Pancreas (tissue), 10 donors: ENCODE results near the gene REC114. TPM values are rescaled to one million over a fixed set of nuclear protein-coding genes. Genes with fewer than 3 reads are reported as not detected.
"Not testable (repeated sequence)": the region's sequence is repeated elsewhere in the genome, so short reads cannot be mapped to it uniquely, and the experiment has no call there.

Experiments used
- ATAC-seq, 4 donors: fragments of 200-7000 bp; cut with Tn5 transposase; one replicate each; pipeline versions ENCODE4 v1.8.0 to v1.9.1; 2020; ENCODE audit warnings: mild to moderate bottlenecking in 4 of 4, moderate library complexity in 4 of 4
- DNase-seq, 6 donors: peaks; one replicate each; pipeline ENCODE4 v3.0.0-alpha.2; 2020
- FAIRE-seq: peaks from 2 replicates; lab custom pipeline; 2012; peaks lifted over from hg19 to GRCh38; lab: Jason Lieb, UNC
- H3K27ac ChIP-seq, 4 donors: fragments of 200-600 bp; sonication (generic); 1 replicate in 3 of 4; 2 replicates in 1 of 4; pipeline versions ENCODE4 v1.5.0 to v1.8.0; 2020
- H3K27me3 ChIP-seq, 4 donors: fragments of 200-600 bp; one replicate each; pipeline ENCODE4 v1.8.0; 2021
- H3K36me3 ChIP-seq, 3 donors: fragments of 200-600 bp; sonication (generic) in 1 of 3; one replicate each; pipeline versions ENCODE4 v1.5.0 to v1.8.0; 2020 to 2021
- H3K4me1 ChIP-seq, 3 donors: fragments of 200-600 bp; one replicate each; pipeline ENCODE4 v1.8.0; 2021
- H3K4me3 ChIP-seq, 4 donors: fragments of 200-600 bp; sonication (generic) in 2 of 4; one replicate each; pipeline versions ENCODE4 v1.5.0 to v1.8.0; 2020 to 2021
- H3K9me3 ChIP-seq, 4 donors: fragments of 200-600 bp; one replicate each; pipeline ENCODE4 v1.8.0; 2021
- WGBS, 2 donors: extraction: QIAGEN DNeasy Blood & Tissue Kit; methylation state at CpG; one replicate each; pipeline ENCODE4 v1.1.7; 2013; 5-methylcytosine and 5-hydroxymethylcytosine counted together
- intact Hi-C, 3 donors: fragments of 100-400 bp; cut with DNase I; formaldehyde crosslinking; loops; one replicate each; pipeline versions ENCODE4 v1.11.1 to v1.14.2; 2022
- polyA plus RNA-seq, 2 donors: library from polyadenylated mRNA; stranded (reverse); fragments of 200-250 nt; gene quantifications; one replicate each; pipeline ENCODE4 v1.2.3, GENCODE V29; 2013
- total RNA-seq, 6 donors: library from RNA; stranded (reverse); fragmentation: NEBNext Ultra II Directional in 4 of 6; extraction: Animal tissue kit (Norgen Biotek cat#: 25700) in 4 of 6; gene quantifications; one replicate each; pipeline versions ENCODE4 v1.2.1 to v1.2.4, GENCODE V29; 2021 to 2023
- TF ChIP-seq, protein P1 (sequence below), 4 donors: fragments of 200-600 bp; sonication (generic) in 3 of 4; IDR thresholded peaks; one replicate each; pipeline versions ENCODE4 v1.5.0 to v1.8.0; 2021; ENCODE audit warnings: antibody characterized with exemption in 4 of 4
- donor health status: healthy with polysubstance abuse.
- donor health status: DM: no; HTN: no; CAD: no; lungs with moderate emphysema.
- donor health status: DM: no; HTN: no; CAD: no.
- donor health status: control.
- donor health status: control.
- donor health status: Bipolar disorder and iron deficiency.
- donor health status: DM: yes; HTN: yes; CAD: no.
- donor health status: DM: no; HTN: no; CAD: no.
- donor health status: DM: no; HTN: no; CAD: no.
- donor health status: DM: yes; HTN: yes; CAD: no.

The REC114 gene
- total and polyA plus RNA-seq, 8 donors: not detected

GRCh38 chr15:73437543-73438109 lies 5.3 kb upstream of the REC114 start:
- ATAC-seq (no peak), DNase-seq (no peak), FAIRE-seq (no peak)
- 35 to 47% methylated on average over 4 of the region's 4 CpGs for WGBS, 2 donors
- H3K4me3 ChIP-seq: no peak overlapping the region
- TF ChIP-seq, protein P1, sequence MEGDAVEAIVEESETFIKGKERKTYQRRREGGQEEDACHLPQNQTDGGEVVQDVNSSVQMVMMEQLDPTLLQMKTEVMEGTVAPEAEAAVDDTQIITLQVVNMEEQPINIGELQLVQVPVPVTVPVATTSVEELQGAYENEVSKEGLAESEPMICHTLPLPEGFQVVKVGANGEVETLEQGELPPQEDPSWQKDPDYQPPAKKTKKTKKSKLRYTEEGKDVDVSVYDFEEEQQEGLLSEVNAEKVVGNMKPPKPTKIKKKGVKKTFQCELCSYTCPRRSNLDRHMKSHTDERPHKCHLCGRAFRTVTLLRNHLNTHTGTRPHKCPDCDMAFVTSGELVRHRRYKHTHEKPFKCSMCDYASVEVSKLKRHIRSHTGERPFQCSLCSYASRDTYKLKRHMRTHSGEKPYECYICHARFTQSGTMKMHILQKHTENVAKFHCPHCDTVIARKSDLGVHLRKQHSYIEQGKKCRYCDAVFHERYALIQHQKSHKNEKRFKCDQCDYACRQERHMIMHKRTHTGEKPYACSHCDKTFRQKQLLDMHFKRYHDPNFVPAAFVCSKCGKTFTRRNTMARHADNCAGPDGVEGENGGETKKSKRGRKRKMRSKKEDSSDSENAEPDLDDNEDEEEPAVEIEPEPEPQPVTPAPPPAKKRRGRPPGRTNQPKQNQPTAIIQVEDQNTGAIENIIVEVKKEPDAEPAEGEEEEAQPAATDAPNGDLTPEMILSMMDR (IDR thresholded peaks at IDR 0.05): no peak
- H3K9me3 ChIP-seq: no peaks in the 10 kb centered on the region
- H3K27me3 ChIP-seq: peaks cover 0 to 8% (median 2%) of the 10 kb centered on the region in 4 donors
- no peaks in the 10 kb centered on the region for H3K36me3 ChIP-seq
- intact Hi-C loops: no loop called here
- H3K27ac ChIP-seq: no peak overlapping the region
- H3K4me1 ChIP-seq: no peaks in the 10 kb centered on the region

DNA sequence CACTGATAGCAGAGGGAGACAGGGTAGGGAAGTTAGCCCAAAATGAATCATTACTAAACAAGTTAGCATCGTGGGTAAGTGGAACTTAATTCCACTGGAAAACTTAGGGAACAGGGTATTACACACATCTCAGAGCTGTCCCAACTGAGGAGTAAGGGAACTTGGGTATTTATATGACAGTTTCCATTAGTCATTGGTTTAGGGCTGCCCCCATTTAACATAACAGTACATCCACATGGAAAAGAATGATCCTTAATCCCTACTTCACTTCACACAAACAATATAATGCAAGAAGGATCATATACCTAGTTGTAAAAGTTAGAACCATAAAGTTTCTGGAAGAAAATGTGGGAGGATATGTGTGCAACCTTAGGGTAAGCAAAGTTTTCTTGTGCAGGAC lies 4.3 kb upstream of the REC114 start:
- ATAC-seq: no peak

DNA sequence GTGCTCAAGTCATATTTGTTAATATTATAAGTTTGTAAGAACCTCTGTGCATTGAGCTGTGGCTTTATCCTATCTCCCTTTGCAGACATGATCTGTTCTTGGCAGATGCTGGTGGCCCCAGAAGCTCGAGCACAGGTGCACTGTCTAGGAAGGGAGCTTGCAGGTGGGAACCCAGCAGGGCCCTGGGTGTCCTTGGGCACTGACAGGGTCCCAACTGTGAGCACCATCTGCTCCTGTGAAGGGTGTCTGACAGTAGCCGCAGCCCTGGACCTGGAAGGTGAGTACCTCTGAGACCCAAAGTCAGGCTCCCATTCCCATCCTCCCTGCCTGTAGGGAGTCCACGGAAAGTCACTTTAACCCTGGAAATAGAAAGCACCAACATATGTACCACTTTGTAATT lies 2.4 kb upstream of the REC114 start:
- Histone ChIP-seq H3K4me3 (no peak overlapping the region), H3K9me3 (no peaks in the 10 kb centered on the region), H3K4me1 (no peaks in the 10 kb centered on the region), H3K27ac (no peak overlapping the region), H3K27me3 (no peaks in the 10 kb centered on the region), H3K36me3 (no peaks in the 10 kb centered on the region)
- WGBS, 2 donors: 71 to 76% methylated on average over 3 of the region's 3 CpGs
- TF ChIP-seq, protein P1 (IDR thresholded peaks at IDR 0.05): no peak
- intact Hi-C loops: no loop called here
- FAIRE-seq: no peak
- DNase-seq: no peak
- no peak for ATAC-seq

More for the DNA sequence above, 4.3 kb upstream of the REC114 start:
- H3K27me3 ChIP-seq: peaks cover 0 to 2% (median 0%) of the 10 kb centered on the region in 4 donors
- no peaks in the 10 kb centered on the region for H3K9me3 ChIP-seq
- DNase-seq: no peak
- TF ChIP-seq, protein P1 (IDR thresholded peaks at IDR 0.05): no peak
- 18 to 28% methylated on average over 1 of the region's 1 CpG for WGBS, 2 donors
- no peak for FAIRE-seq
- intact Hi-C loops: no loop called here
- no peak overlapping the region for H3K4me3 ChIP-seq
- H3K36me3 ChIP-seq: no peaks in the 10 kb centered on the region
- no peaks in the 10 kb centered on the region for H3K4me1 ChIP-seq
- no peak overlapping the region for H3K27ac ChIP-seq

GRCh38 chr15:73442421-73442820 lies 543 bp upstream of the REC114 start:
- TF ChIP-seq, protein P1 (IDR thresholded peaks at IDR 0.05): no peak
- ATAC-seq: no peak
- Histone ChIP-seq H3K9me3 (no peaks in the 10 kb centered on the region), H3K27ac (no peak overlapping the region), H3K4me3 (no peak overlapping the region), H3K27me3 (no peaks in the 10 kb centered on the region), H3K4me1 (no peaks in the 10 kb centered on the region), H3K36me3 (no peaks in the 10 kb centered on the region)
- WGBS, 2 donors: 77 to 82% methylated on average over 11 of the region's 11 CpGs
- FAIRE-seq: no peak
- intact Hi-C loops: no loop called here
- no peak for DNase-seq

- ATAC-seq, FAIRE-seq, intact Hi-C loops: not testable (repeated sequence)
Measured at GRCh38 chr15:73447471-73447870, 4.5 kb downstream of the REC114 start.

GRCh38 chr15:73448158-73448758 lies 5.3 kb downstream of the REC114 start:
- WGBS, 2 donors: 47 to 69% methylated on average over 5 of the region's 5 CpGs
- H3K4me1 ChIP-seq, H3K36me3 ChIP-seq, ATAC-seq, H3K27me3 ChIP-seq, FAIRE-seq, intact Hi-C loops, H3K9me3 ChIP-seq, DNase-seq, H3K27ac ChIP-seq, H3K4me3 ChIP-seq: not testable (repeated sequence)

More at GRCh38 chr15:73447471-73447870, 4.5 kb downstream of the REC114 start:
- H3K9me3 ChIP-seq, H3K27ac ChIP-seq, H3K27me3 ChIP-seq, H3K4me1 ChIP-seq, DNase-seq, H3K4me3 ChIP-seq, H3K36me3 ChIP-seq: not testable (repeated sequence)
- WGBS, 2 donors: 80 to 96% methylated on average over 5 of the region's 5 CpGs

DNA sequence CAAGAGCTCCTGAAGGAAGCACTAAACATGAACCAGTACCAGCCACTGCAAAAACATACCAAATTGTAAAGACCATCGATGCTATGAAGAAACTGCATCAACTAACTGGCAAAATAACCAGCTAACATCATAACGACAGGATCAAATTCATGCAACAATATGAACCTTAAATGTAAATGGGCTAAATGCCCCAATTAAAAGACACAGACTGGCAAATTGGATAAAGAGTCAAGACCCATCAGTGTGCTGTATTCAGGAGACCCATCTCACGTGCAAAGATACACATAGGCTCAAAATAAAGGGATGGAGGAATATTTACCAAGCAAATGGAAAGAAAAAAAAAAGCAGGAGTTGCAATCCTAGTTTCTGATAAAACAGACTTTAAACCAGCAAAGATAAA lies 7.0 kb downstream of the REC114 start:
- H3K27ac ChIP-seq, H3K36me3 ChIP-seq, H3K4me1 ChIP-seq, H3K4me3 ChIP-seq, H3K27me3 ChIP-seq, ATAC-seq, DNase-seq, intact Hi-C loops, H3K9me3 ChIP-seq, FAIRE-seq: not testable (repeated sequence)
- 58 to 76% methylated on average over 2 to 3 of the region's 3 CpGs for WGBS, 2 donors
